Muscle of leg (tissue), 11 donors: ENCODE data around the gene CHRNA1. TPM values are rescaled to one million over a fixed set of nuclear protein-coding genes. Genes with fewer than 3 reads are reported as not detected.

Experiments
- DNase-seq: peaks from one replicate; pipeline ENCODE4 v3.0.0; 2013
- H3K27ac ChIP-seq: one replicate; pipeline ENCODE4 v1.5.1; 2013; ENCODE audit warnings: mild to moderate bottlenecking, low read length, control low read depth
- H3K27me3 ChIP-seq: one replicate; pipeline ENCODE4 v1.6.1; 2013; ENCODE audit warnings: low read length; ENCODE audit not compliant: control insufficient read depth, insufficient read depth
- H3K36me3 ChIP-seq: one replicate; pipeline ENCODE4 v1.6.1; 2013; ENCODE audit warnings: low read length; ENCODE audit not compliant: control insufficient read depth, insufficient read depth
- H3K4me1 ChIP-seq: one replicate; pipeline ENCODE4 v1.6.1; 2013; ENCODE audit warnings: low read length; ENCODE audit not compliant: control insufficient read depth, insufficient read depth
- H3K4me3 ChIP-seq: one replicate; pipeline ENCODE4 v1.5.1; 2013; ENCODE audit warnings: low read length, control low read depth
- H3K9me3 ChIP-seq: replicated peaks from 2 replicates; pipeline ENCODE4 v1.6.1; 2013; ENCODE audit warnings: low read depth, low read length; ENCODE audit not compliant: control insufficient read depth
- WGBS: methylation state at CpG from one replicate; pipeline ENCODE4 v1.1.5; 2013; ENCODE audit warnings: missing lambda C conversion rate; ENCODE audit not compliant: insufficient coverage; 5-methylcytosine and 5-hydroxymethylcytosine counted together
- polyA plus RNA-seq, 8 donors: library from polyadenylated mRNA; unstranded; fragments of 120-200 nt; gene quantifications; one replicate each; pipeline versions ENCODE4 v1.2.1 to v1.2.3, GENCODE V29; 2013; ENCODE audit warnings: inconsistent platforms in 1 of 8, low replicate concordance in 1 of 8; ENCODE audit not compliant: insufficient read length in 8 of 8, insufficient read depth in 1 of 8
- total RNA-seq: library from RNA; stranded (reverse); fragments of 120-200 nt; gene quantifications from one replicate; pipeline ENCODE4 v1.2.4, GENCODE V29; 2013

The CHRNA1 gene
- total and polyA plus RNA-seq, 9 donors, result 94.9 to 157 (median 142) TPM

- no CpG with 5 or more reads among the region's 8 CpGs for WGBS
- Histone ChIP-seq H3K4me1 (peaks cover 17% of the 10 kb centered on the region), H3K36me3 (no peaks in the 10 kb centered on the region), H3K27ac (peak overlapping the region; percentile 80), H3K27me3 (no peaks in the 10 kb centered on the region), H3K4me3 (no peak overlapping the region), H3K9me3 (no peaks in the 10 kb centered on the region)
- DNase-seq, result peak; percentile 88
Measured at GRCh38 chr2:174786066-174786725, 21.9 kb upstream of the CHRNA1 start.

DNA sequence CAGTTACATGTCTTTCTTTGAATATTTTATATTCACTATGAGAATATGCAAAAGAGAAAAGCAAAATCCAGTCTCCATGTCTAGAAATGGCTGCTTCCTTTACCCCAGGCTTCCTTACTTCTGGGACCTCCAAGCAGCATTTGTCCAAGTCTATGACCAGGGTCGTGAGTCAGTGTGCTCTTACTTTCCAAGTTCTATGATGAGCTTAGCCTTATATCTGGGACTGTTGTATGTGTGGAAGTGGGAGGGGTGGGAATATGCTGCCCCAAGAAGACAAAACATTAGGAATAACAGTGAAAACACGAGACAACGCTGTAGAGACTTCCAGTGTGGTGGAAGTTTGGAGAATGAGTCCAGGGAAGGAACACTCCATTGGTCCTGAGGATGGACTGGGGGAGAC lies 21.2 kb upstream of the CHRNA1 start:
- 57% methylated on average over 3 of the region's 3 CpGs for WGBS
- peak; percentile 29 for DNase-seq
- Histone ChIP-seq H3K9me3 (no peaks in the 10 kb centered on the region), H3K36me3 (no peaks in the 10 kb centered on the region), H3K27ac (peak overlapping the region; percentile 80), H3K27me3 (no peaks in the 10 kb centered on the region), H3K4me1 (peaks cover 17% of the 10 kb centered on the region), H3K4me3 (no peak overlapping the region)

DNA sequence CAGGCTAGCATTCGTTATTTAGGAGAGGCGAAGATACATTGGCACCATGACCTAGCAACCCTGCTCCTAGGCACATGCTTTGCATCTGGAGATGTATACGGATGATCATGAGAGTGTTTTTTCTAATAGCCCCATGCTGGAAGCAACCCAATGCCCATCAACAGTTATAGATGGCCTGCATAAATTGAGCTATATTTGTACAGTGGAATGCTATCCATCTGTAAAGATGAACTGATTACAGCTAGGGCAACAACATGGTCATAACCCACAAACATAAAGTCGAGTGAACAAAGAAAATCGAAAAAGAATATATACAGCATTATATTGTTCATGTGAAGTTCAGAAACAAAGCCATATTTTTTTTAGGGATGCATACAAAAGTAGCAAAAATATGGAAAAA lies 20.6 kb upstream of the CHRNA1 start:
- Histone ChIP-seq H3K27me3 (no peaks in the 10 kb centered on the region), H3K4me1 (peaks cover 17% of the 10 kb centered on the region), H3K9me3 (no peaks in the 10 kb centered on the region), H3K36me3 (no peaks in the 10 kb centered on the region), H3K4me3 (no peak overlapping the region), H3K27ac (no peak overlapping the region)
- no peak for DNase-seq
- 93% methylated on average over 2 of the region's 5 CpGs for WGBS

DNA sequence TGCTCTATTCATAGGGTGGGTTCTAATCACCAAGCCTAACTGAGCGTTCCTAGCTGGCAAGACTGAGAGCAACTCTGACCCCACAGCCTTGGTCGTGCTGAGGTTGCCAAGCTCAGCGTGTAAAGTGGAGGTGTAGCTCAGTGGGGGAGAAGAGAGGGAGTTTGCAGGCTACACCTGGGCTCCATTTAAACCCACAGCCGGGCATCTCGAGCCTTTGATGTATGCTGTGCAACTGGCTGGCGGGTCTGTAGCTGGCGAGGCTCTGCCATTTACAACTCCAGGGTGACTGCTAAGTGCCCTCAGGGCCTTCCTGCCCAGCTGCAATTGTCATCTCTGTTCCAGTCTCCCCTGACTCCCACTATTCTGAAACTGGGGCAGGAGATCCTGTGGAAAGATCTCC lies 20.0 kb upstream of the CHRNA1 start:
- WGBS, result 86% methylated on average over 7 of the region's 7 CpGs
- DNase-seq, result no peak
- no peaks in the 10 kb centered on the region for H3K9me3 ChIP-seq
- H3K27me3 ChIP-seq, result no peaks in the 10 kb centered on the region
- H3K4me3 ChIP-seq, result no peak overlapping the region
- H3K36me3 ChIP-seq, result no peaks in the 10 kb centered on the region
- peaks cover 20% of the 10 kb centered on the region for H3K4me1 ChIP-seq
- no peak overlapping the region for H3K27ac ChIP-seq

DNA sequence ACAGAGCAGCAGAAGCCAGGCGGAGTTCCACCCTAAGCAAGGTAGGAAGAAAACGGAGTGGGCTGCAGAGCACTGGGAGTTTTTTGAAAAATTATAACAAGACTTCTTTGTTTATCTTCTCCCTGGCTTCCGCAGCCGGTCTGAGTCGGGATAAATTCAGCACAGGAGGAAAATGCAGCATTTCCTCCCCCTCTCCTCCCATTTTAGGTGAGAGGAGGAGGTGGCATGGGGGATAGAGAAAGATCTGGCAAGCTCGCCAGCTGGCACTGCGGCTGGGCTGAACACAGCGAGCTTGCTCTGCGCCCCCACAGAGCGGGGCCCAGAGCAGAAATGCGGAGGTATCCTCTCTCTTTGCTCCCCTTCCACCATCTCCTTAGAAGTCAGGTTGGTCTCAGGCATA lies 17.7 kb upstream of the CHRNA1 start:
- Histone ChIP-seq H3K36me3 (no peaks in the 10 kb centered on the region), H3K27ac (no peak overlapping the region), H3K27me3 (no peaks in the 10 kb centered on the region), H3K4me3 (no peak overlapping the region), H3K4me1 (peaks cover 26% of the 10 kb centered on the region), H3K9me3 (no peaks in the 10 kb centered on the region)
- DNase-seq, result no peak
- WGBS, result 88% methylated on average over 5 of the region's 11 CpGs

DNA sequence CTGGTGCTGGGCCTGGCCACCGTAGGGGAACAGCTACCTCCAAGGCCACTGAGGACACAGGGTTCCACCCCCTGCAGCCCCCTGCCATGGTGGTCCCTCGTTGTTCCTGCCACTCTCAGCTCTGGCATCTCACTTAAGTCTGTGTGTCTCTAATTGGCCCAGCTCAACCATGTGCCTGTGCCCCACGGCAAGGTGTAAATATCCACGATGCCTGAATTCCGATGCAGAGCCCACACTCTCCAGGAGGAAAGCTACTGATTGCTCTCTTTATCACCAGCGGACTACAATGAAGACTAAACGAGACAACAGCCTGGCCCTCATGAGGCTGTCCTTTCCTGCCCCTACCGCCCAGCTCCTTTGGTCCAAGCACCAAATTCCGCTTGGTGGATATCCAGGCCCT lies 17.0 kb upstream of the CHRNA1 start:
- no peaks in the 10 kb centered on the region for H3K27me3 ChIP-seq

GRCh38 chr2:174780856-174781255 lies 16.6 kb upstream of the CHRNA1 start:
- H3K4me1 ChIP-seq, result peaks cover 24% of the 10 kb centered on the region
- no peaks in the 10 kb centered on the region for H3K27me3 ChIP-seq
- no peaks in the 10 kb centered on the region for H3K36me3 ChIP-seq
- no peak for DNase-seq
- no peaks in the 10 kb centered on the region for H3K9me3 ChIP-seq
- WGBS, result 93% methylated on average over 4 of the region's 7 CpGs
- H3K27ac ChIP-seq, result no peak overlapping the region
- H3K4me3 ChIP-seq, result no peak overlapping the region

More for the DNA sequence above, 17.0 kb upstream of the CHRNA1 start:
- H3K27ac ChIP-seq, result no peak overlapping the region
- peaks cover 26% of the 10 kb centered on the region for H3K4me1 ChIP-seq
- no peaks in the 10 kb centered on the region for H3K36me3 ChIP-seq
- H3K4me3 ChIP-seq, result no peak overlapping the region
- DNase-seq, result no peak
- WGBS, result 95% methylated on average over 6 of the region's 9 CpGs
- no peaks in the 10 kb centered on the region for H3K9me3 ChIP-seq

DNA sequence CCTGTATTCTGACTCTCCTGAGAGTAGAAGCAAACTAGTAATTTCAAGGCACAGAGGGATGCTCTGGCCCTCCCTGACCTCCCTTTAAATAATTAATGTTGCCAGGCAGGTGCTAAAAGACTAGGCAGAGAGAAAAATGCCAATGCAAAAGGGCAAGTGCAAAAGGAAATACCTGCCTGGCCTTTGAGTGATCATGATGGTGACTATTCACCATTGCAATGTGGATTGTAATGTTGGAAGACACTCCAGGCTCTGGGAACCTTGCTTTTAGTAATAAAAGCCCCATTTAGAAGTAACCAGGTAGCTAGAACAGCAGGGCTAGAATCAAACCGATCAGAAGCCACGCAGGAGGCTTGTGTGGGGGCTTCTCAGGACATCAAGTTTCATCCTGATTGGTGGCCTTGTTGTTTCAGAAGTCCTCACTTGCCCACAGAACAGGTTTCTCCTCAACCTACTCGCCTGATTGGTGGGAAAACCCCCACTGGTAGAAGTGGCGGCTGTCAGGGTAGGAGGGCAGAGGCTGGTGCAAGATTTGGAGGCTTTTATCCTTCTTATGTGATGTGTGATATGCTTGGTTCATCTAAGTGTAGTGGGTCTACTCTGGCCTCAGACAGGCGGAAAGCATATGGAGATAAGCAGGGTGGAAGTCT lies 16.0 kb upstream of the CHRNA1 start:
- H3K4me3 ChIP-seq, result no peak overlapping the region
- no peak overlapping the region for H3K27ac ChIP-seq
- H3K9me3 ChIP-seq, result no peaks in the 10 kb centered on the region
- WGBS, result 86% methylated on average over 3 of the region's 5 CpGs
- H3K27me3 ChIP-seq, result no peaks in the 10 kb centered on the region
- peaks cover 21% of the 10 kb centered on the region for H3K4me1 ChIP-seq
- no peak for DNase-seq
- no peaks in the 10 kb centered on the region for H3K36me3 ChIP-seq

- Histone ChIP-seq H3K36me3 (no peaks in the 10 kb centered on the region), H3K4me3 (no peak overlapping the region), H3K9me3 (no peaks in the 10 kb centered on the region), H3K27me3 (no peaks in the 10 kb centered on the region), H3K27ac (peak overlapping the region; percentile 56), H3K4me1 (peaks cover 21% of the 10 kb centered on the region)
- DNase-seq, result no peak
- no CpG with 5 or more reads among the region's 5 CpGs for WGBS
Measured at GRCh38 chr2:174779361-174779928, 15.2 kb upstream of the CHRNA1 start.

DNA sequence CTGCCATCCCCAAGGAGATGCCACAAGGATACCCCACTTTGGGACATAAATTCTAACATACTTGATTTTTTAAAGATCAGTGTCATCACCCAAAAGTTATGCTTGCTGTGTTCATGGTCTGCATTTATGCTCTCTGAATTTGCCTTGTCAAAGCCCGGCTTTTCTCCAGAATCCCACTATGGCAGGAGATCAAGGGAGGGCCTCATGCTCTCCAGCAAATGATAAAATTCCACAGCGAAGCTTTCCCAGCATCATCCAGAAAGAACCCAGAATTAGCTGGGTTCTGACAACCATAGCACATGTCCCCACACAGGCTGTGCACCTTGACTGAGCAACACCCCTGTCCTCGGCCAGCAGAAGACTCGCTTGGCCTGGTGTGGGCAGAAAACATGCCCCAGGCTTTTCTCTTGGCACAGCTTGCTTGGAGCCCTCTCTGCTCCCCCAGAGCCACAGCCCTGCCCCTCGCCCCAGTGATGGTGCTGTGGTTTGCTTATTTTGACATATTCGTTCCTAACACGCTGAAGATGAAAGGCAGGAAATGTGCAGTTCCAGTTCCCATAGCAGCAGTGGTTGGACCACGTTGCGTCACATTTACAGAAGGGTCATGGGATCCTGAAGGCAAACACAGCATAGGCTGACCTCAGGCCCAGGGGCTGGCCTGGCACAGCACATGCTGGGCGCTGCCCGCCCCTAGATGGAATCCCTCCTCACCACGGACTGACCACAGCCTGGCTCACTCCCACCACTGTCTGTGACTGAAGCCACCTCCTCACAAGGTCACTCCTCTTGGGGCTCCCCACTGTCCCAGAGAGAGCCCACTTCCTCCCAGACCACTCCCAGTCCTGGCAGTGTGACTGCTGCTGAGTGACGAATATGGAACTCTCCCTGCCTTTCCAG lies 14.1 kb upstream of the CHRNA1 start:
- Histone ChIP-seq H3K27me3 (no peaks in the 10 kb centered on the region), H3K36me3 (no peaks in the 10 kb centered on the region), H3K27ac (peak overlapping the region; percentile 56), H3K9me3 (no peaks in the 10 kb centered on the region), H3K4me1 (peaks cover 21% of the 10 kb centered on the region), H3K4me3 (no peak overlapping the region)
- WGBS, result 66% methylated on average over 10 of the region's 13 CpGs
- peak; percentile 69 for DNase-seq
